ENCODE measurements around the gene TMEM59L. TPM values are rescaled to one million over a fixed set of nuclear protein-coding genes. Genes with fewer than 3 reads are reported as not detected.

TMEM59L gene
- total RNA-seq, 1 donor from 2014 or later = 5.6 TPM

GRCh38 chr19:18576383-18576782 lies 36.3 kb upstream of the TMEM59L start:
- Histone ChIP-seq H3K4me2 (ENCODE audit: low read length) (no peak overlapping the region), H3K9ac (ENCODE audit: low read length) (no peak overlapping the region), H4K20me1 (ENCODE audit: insufficient read depth, low read length) (peaks cover 55% of the 10 kb centered on the region), H3K27me3 (ENCODE audit: insufficient read depth, low read length) (no peaks in the 10 kb centered on the region), H3K4me1 (ENCODE audit: insufficient read depth, low read length) (peaks cover 13% of the 10 kb centered on the region), H3K36me3 (ENCODE audit: insufficient read depth, low read length) (peaks cover 27% of the 10 kb centered on the region), H3K79me2 (ENCODE audit: insufficient read depth, low read length) (peaks cover 36% of the 10 kb centered on the region), H3K4me3 (ENCODE audit: insufficient read depth, low read depth, low read length) (no peak overlapping the region), H2AFZ (ENCODE audit: low read depth, low read length) (no peak overlapping the region), H3K9me3 (ENCODE audit: insufficient read depth, low read depth, low read length) (no peaks in the 10 kb centered on the region), H3K27ac (ENCODE audit: low read depth, low read length) (no peak overlapping the region)
- H3K27me3 Mint-ChIP-seq (ENCODE audit: low read depth, unreplicated experiment) = no peaks in the 10 kb centered on the region
- no peak overlapping the region for H3K27ac Mint-ChIP-seq (ENCODE audit: unreplicated experiment)
- H3K4me3 Mint-ChIP-seq (ENCODE audit: unreplicated experiment) = no peak overlapping the region
- TF ChIP-seq EZH2 (IDR thresholded peaks at IDR 0.05; ENCODE audit: insufficient read depth, low read length) = no peak
- no peak for TF ChIP-seq CTCF (IDR thresholded peaks at IDR 0.05; ENCODE audit: insufficient read depth, low read depth, low read length)
- DNase-seq (ENCODE audit: low read depth) (no peak), FAIRE-seq (no peak)
- H3K9me3 Mint-ChIP-seq (ENCODE audit: unreplicated experiment) = no peaks in the 10 kb centered on the region
- H3K36me3 Mint-ChIP-seq (ENCODE audit: low read depth, unreplicated experiment) = peaks cover 26% of the 10 kb centered on the region
- H3K4me1 Mint-ChIP-seq (ENCODE audit: low read depth, unreplicated experiment) = peaks cover 13% of the 10 kb centered on the region

- H3K4me1 Mint-ChIP-seq (ENCODE audit: low read depth, unreplicated experiment) = peaks cover 12% of the 10 kb centered on the region
- FAIRE-seq (no peak), DNase-seq (ENCODE audit: low read depth) (no peak)
- H3K4me3 Mint-ChIP-seq (ENCODE audit: unreplicated experiment) = no peak overlapping the region
- no peaks in the 10 kb centered on the region for H3K9me3 ChIP-seq (ENCODE audit: insufficient read depth, low read depth, low read length)
- H3K9ac ChIP-seq (ENCODE audit: low read length) = no peak overlapping the region
- TF ChIP-seq EZH2 (IDR thresholded peaks at IDR 0.05; ENCODE audit: insufficient read depth, low read length) = no peak
- TF ChIP-seq CTCF (IDR thresholded peaks at IDR 0.05; ENCODE audit: insufficient read depth, low read depth, low read length) = no peak
- no peaks in the 10 kb centered on the region for H3K27me3 Mint-ChIP-seq (ENCODE audit: low read depth, unreplicated experiment)
- H3K4me2 ChIP-seq (ENCODE audit: low read length) = no peak overlapping the region
- H3K27ac Mint-ChIP-seq (ENCODE audit: unreplicated experiment) = no peak overlapping the region
- no peak overlapping the region for H3K4me3 ChIP-seq (ENCODE audit: insufficient read depth, low read depth, low read length)
- H4K20me1 ChIP-seq (ENCODE audit: insufficient read depth, low read length) = peaks cover 50% of the 10 kb centered on the region
- no peak overlapping the region for H3K27ac ChIP-seq (ENCODE audit: low read depth, low read length)
- H3K36me3 Mint-ChIP-seq (ENCODE audit: low read depth, unreplicated experiment) = peaks cover 25% of the 10 kb centered on the region
- H2AFZ ChIP-seq (ENCODE audit: low read depth, low read length) = no peak overlapping the region
- no peaks in the 10 kb centered on the region for H3K27me3 ChIP-seq (ENCODE audit: insufficient read depth, low read length)
- H3K79me2 ChIP-seq (ENCODE audit: insufficient read depth, low read length) = peaks cover 28% of the 10 kb centered on the region
- H3K36me3 ChIP-seq (ENCODE audit: insufficient read depth, low read length) = peaks cover 27% of the 10 kb centered on the region
- no peaks in the 10 kb centered on the region for H3K9me3 Mint-ChIP-seq (ENCODE audit: unreplicated experiment)
- H3K4me1 ChIP-seq (ENCODE audit: insufficient read depth, low read length) = peaks cover 12% of the 10 kb centered on the region
Observed at GRCh38 chr19:18577365-18577914, 35.2 kb upstream of the TMEM59L start.

GRCh38 chr19:18580311-18580710 lies 32.4 kb upstream of the TMEM59L start:
- H3K27me3 Mint-ChIP-seq (ENCODE audit: low read depth, unreplicated experiment) = peaks cover 5% of the 10 kb centered on the region
- no peak overlapping the region for H3K27ac ChIP-seq (ENCODE audit: low read depth, low read length)
- no peak overlapping the region for H3K9ac ChIP-seq (ENCODE audit: low read length)
- H3K4me1 ChIP-seq (ENCODE audit: insufficient read depth, low read length) = no peaks in the 10 kb centered on the region
- no peak overlapping the region for H2AFZ ChIP-seq (ENCODE audit: low read depth, low read length)
- no peaks in the 10 kb centered on the region for H3K9me3 Mint-ChIP-seq (ENCODE audit: unreplicated experiment)
- peaks cover under 1% of the 10 kb centered on the region for H3K79me2 ChIP-seq (ENCODE audit: insufficient read depth, low read length)
- TF ChIP-seq EZH2 (IDR thresholded peaks at IDR 0.05; ENCODE audit: insufficient read depth, low read length) = no peak
- no peak for TF ChIP-seq CTCF (IDR thresholded peaks at IDR 0.05; ENCODE audit: insufficient read depth, low read depth, low read length)
- H4K20me1 ChIP-seq (ENCODE audit: insufficient read depth, low read length) = peaks cover 21% of the 10 kb centered on the region
- H3K4me3 ChIP-seq (ENCODE audit: insufficient read depth, low read depth, low read length) = no peak overlapping the region
- H3K27me3 ChIP-seq (ENCODE audit: insufficient read depth, low read length) = no peaks in the 10 kb centered on the region
- DNase-seq (ENCODE audit: low read depth) (no peak), FAIRE-seq (no peak)
- no peak overlapping the region for H3K4me2 ChIP-seq (ENCODE audit: low read length)
- H3K4me3 Mint-ChIP-seq (ENCODE audit: unreplicated experiment) = no peak overlapping the region
- peaks cover 6% of the 10 kb centered on the region for H3K36me3 Mint-ChIP-seq (ENCODE audit: low read depth, unreplicated experiment)
- H3K9me3 ChIP-seq (ENCODE audit: insufficient read depth, low read depth, low read length) = no peaks in the 10 kb centered on the region
- peaks cover 14% of the 10 kb centered on the region for H3K36me3 ChIP-seq (ENCODE audit: insufficient read depth, low read length)
- H3K4me1 Mint-ChIP-seq (ENCODE audit: low read depth, unreplicated experiment) = no peaks in the 10 kb centered on the region
- no peak overlapping the region for H3K27ac Mint-ChIP-seq (ENCODE audit: unreplicated experiment)
